Measurements from ENCODE around the gene PCMTD2.

DNA sequence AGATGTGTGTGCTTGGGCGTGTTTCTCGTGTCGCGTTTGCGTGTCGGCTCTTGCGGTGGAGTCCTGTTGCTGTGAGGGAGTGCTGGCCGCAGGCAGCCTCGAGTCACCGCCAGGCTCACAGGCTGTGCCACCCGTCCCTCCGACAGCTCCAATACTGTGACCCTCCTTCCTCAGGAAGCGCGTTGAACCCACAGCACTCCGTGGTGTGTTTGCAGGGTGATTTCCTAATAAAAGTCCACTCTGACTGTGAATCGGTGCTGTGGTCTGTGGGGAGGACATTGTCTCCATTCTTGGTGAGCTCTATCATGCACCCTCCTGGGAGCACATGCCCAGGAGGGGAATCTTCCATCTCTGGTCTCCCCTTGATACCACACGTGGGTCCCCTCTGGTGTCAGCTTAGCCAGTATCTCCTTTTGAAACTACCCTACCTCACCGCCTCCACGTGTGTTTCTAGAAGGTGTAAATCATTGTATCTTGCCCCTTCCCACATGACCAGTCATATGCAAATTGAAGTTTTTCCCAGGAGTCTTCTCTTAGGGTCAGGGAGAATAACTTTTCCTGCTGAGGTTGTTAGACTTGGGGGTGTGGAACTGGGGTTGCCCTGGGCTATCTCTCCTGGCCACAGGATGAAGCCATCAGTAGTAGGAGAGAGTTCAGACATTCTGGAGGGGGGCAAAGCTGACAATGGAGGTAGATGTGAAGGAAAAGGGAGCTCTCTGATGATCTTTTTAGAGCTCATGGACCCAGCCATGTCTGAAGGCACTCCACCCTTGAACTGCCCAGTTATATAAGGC lies 13.3 kb upstream of the PCMTD2 start:
- no peak for TF ChIP-seq TAF1 (IDR thresholded peaks at IDR 0.05; ENCODE audit: borderline replicate concordance, low read depth, low read length)
- TF ChIP-seq, protein P1, sequence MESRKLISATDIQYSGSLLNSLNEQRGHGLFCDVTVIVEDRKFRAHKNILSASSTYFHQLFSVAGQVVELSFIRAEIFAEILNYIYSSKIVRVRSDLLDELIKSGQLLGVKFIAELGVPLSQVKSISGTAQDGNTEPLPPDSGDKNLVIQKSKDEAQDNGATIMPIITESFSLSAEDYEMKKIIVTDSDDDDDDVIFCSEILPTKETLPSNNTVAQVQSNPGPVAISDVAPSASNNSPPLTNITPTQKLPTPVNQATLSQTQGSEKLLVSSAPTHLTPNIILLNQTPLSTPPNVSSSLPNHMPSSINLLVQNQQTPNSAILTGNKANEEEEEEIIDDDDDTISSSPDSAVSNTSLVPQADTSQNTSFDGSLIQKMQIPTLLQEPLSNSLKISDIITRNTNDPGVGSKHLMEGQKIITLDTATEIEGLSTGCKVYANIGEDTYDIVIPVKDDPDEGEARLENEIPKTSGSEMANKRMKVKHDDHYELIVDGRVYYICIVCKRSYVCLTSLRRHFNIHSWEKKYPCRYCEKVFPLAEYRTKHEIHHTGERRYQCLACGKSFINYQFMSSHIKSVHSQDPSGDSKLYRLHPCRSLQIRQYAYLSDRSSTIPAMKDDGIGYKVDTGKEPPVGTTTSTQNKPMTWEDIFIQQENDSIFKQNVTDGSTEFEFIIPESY (IDR thresholded peaks at IDR 0.05; ENCODE audit: borderline replicate concordance, low read depth): no peak
- no peak for TF ChIP-seq RXRA (IDR thresholded peaks at IDR 0.05; ENCODE audit: borderline replicate concordance, low read depth)
- TF ChIP-seq, protein P2, sequence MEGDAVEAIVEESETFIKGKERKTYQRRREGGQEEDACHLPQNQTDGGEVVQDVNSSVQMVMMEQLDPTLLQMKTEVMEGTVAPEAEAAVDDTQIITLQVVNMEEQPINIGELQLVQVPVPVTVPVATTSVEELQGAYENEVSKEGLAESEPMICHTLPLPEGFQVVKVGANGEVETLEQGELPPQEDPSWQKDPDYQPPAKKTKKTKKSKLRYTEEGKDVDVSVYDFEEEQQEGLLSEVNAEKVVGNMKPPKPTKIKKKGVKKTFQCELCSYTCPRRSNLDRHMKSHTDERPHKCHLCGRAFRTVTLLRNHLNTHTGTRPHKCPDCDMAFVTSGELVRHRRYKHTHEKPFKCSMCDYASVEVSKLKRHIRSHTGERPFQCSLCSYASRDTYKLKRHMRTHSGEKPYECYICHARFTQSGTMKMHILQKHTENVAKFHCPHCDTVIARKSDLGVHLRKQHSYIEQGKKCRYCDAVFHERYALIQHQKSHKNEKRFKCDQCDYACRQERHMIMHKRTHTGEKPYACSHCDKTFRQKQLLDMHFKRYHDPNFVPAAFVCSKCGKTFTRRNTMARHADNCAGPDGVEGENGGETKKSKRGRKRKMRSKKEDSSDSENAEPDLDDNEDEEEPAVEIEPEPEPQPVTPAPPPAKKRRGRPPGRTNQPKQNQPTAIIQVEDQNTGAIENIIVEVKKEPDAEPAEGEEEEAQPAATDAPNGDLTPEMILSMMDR (IDR thresholded peaks at IDR 0.05): no peak
- TF ChIP-seq ELF1 (IDR thresholded peaks at IDR 0.05): no peak
- no peak for TF ChIP-seq POLR2AphosphoS5 (IDR thresholded peaks at IDR 0.05; ENCODE audit: low read depth, low read length)
- TF ChIP-seq SIN3A (IDR thresholded peaks at IDR 0.05; ENCODE audit: borderline replicate concordance, low read depth, low read length): no peak
- no peak for TF ChIP-seq YY1 (IDR thresholded peaks at IDR 0.05; ENCODE audit: low read depth)
- TF ChIP-seq, protein P3, sequence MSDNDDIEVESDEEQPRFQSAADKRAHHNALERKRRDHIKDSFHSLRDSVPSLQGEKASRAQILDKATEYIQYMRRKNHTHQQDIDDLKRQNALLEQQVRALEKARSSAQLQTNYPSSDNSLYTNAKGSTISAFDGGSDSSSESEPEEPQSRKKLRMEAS (IDR thresholded peaks at IDR 0.05; ENCODE audit: low read depth): no peak
- no peak for TF ChIP-seq JUND (IDR thresholded peaks at IDR 0.05)
- TF ChIP-seq, protein P4, sequence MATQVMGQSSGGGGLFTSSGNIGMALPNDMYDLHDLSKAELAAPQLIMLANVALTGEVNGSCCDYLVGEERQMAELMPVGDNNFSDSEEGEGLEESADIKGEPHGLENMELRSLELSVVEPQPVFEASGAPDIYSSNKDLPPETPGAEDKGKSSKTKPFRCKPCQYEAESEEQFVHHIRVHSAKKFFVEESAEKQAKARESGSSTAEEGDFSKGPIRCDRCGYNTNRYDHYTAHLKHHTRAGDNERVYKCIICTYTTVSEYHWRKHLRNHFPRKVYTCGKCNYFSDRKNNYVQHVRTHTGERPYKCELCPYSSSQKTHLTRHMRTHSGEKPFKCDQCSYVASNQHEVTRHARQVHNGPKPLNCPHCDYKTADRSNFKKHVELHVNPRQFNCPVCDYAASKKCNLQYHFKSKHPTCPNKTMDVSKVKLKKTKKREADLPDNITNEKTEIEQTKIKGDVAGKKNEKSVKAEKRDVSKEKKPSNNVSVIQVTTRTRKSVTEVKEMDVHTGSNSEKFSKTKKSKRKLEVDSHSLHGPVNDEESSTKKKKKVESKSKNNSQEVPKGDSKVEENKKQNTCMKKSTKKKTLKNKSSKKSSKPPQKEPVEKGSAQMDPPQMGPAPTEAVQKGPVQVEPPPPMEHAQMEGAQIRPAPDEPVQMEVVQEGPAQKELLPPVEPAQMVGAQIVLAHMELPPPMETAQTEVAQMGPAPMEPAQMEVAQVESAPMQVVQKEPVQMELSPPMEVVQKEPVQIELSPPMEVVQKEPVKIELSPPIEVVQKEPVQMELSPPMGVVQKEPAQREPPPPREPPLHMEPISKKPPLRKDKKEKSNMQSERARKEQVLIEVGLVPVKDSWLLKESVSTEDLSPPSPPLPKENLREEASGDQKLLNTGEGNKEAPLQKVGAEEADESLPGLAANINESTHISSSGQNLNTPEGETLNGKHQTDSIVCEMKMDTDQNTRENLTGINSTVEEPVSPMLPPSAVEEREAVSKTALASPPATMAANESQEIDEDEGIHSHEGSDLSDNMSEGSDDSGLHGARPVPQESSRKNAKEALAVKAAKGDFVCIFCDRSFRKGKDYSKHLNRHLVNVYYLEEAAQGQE (IDR thresholded peaks at IDR 0.05; ENCODE audit: low read depth, low read length): no peak
